Activated CD4-positive, CD25-positive, alpha-beta regulatory T cell treated with anti-CD3 and anti-CD28 coated beads, Interleukin-2, amount 50 U/mL, for 16 hours (primary cell): ENCODE data around the gene WNK2.

ENCODE experiments used
- DNase-seq: peaks from one replicate; pipeline ENCODE4 v3.0.0-alpha.2; 2020; ENCODE audit warnings: low read depth, low spot score

The WNK2 gene

GRCh38 chr9:93254061-93254481 is 70.1 kb downstream of the WNK2 start:
- no peak for DNase-seq

- DNase-seq = no peak
Observed at GRCh38 chr9:93254806-93255493, 71.0 kb downstream of the WNK2 start.

GRCh38 chr9:93255494-93255867 is 71.5 kb downstream of the WNK2 start:
- DNase-seq = no peak

GRCh38 chr9:93255994-93256877 is 72.3 kb downstream of the WNK2 start:
- no peak for DNase-seq

- DNase-seq = no peak
Observed at GRCh38 chr9:93256878-93257807, 73.2 kb downstream of the WNK2 start.

- no peak for DNase-seq
Observed at GRCh38 chr9:93257808-93258331, 73.9 kb downstream of the WNK2 start.

- no peak for DNase-seq
Observed at GRCh38 chr9:93258419-93258817, 74.5 kb downstream of the WNK2 start.

GRCh38 chr9:93258818-93259489 is 75.0 kb downstream of the WNK2 start:
- DNase-seq = no peak

GRCh38 chr9:93259490-93260262 is 75.7 kb downstream of the WNK2 start:
- no peak for DNase-seq

GRCh38 chr9:93260263-93261066 is 76.5 kb downstream of the WNK2 start:
- DNase-seq = no peak

GRCh38 chr9:93261281-93261680 is 77.3 kb downstream of the WNK2 start:
- DNase-seq = no peak

- DNase-seq = no peak
Observed at GRCh38 chr9:93261735-93262523, 78.0 kb downstream of the WNK2 start.

- no peak for DNase-seq
Observed at GRCh38 chr9:93262537-93263310, 78.8 kb downstream of the WNK2 start.

GRCh38 chr9:93263334-93264229 is 79.6 kb downstream of the WNK2 start:
- DNase-seq = no peak

- no peak for DNase-seq
Observed at GRCh38 chr9:93264338-93265125, 80.6 kb downstream of the WNK2 start.
